Endothelial cell of umbilical vein (primary cell): ENCODE data around the gene ITGB3. TPM values are rescaled to one million over a fixed set of nuclear protein-coding genes. Genes with fewer than 3 reads are reported as not detected.

Experiments used
- BruUV-seq: library from RNA; stranded (reverse); fragments of 400-500 nt; replicated peaks from 2 replicates; lab custom pipeline; 2021; lab: Mats Ljungman, UMichigan
- CTCF ChIA-PET: fragments of 300-600, 350-600 bp; sonication (Branson Sonifier 250); formaldehyde crosslinking; loops from one replicate; lab custom pipeline; 2021; ENCODE audit warnings: antibody characterized with exemption, inconsistent platforms; lab: Charles Lee
- POLR2A ChIA-PET: fragments of 300-600, 350-600 bp; sonication (Branson Sonifier 250); formaldehyde crosslinking; loops from one replicate; lab custom pipeline; 2021; ENCODE audit warnings: antibody characterized with exemption, inconsistent platforms; lab: Charles Lee
- DNase-seq: peaks from one replicate; pipeline ENCODE4 v3.0.0-alpha.2; 2011; ENCODE audit warnings: low read depth, low spot score
- FAIRE-seq: peaks from 2 replicates; lab custom pipeline; 2011; peaks lifted over from hg19 to GRCh38; lab: Jason Lieb, UNC
- H2AFZ ChIP-seq: 2 replicates; pipeline ENCODE4 v1.6.0; 2012; ENCODE audit warnings: low read depth, low read length, control low read depth, inconsistent platforms
- H3K27ac ChIP-seq: 2 replicates; pipeline ENCODE4 v1.5.1; 2011; ENCODE audit warnings: low read depth, mild to moderate bottlenecking, control low read depth, low read length, moderate library complexity; ENCODE audit not compliant: insufficient read depth
- H3K27me3 ChIP-seq, 2 experiments: 2 replicates each; pipeline versions ENCODE4 v1.6.0 to v1.6.1; 2011; ENCODE audit warnings: low read length in 2 of 2, mixed read lengths in 1 of 2; ENCODE audit not compliant: control insufficient read depth in 2 of 2, insufficient read depth in 2 of 2
- H3K36me3 ChIP-seq, 2 experiments: 2 replicates in 1 of 2; 3 replicates in 1 of 2; pipeline ENCODE4 v1.5.1; 2011; ENCODE audit warnings: low read length in 2 of 2, mild to moderate bottlenecking in 1 of 2, moderate library complexity in 1 of 2; ENCODE audit not compliant: control insufficient read depth in 2 of 2, insufficient read depth in 2 of 2; ENCODE audit errors: extremely low read depth in 1 of 2
- H3K4me1 ChIP-seq: 3 replicates; pipeline ENCODE4 v1.5.1; 2011; ENCODE audit warnings: mild to moderate bottlenecking, low read length; ENCODE audit not compliant: control insufficient read depth, insufficient read depth; ENCODE audit errors: extremely low read depth
- H3K4me2 ChIP-seq: 2 replicates; pipeline ENCODE4 v1.6.1; 2011; ENCODE audit warnings: low read length, control low read depth, mixed read lengths; ENCODE audit not compliant: insufficient read depth
- H3K4me3 ChIP-seq, 3 experiments: fragments of 200-600 bp in 1 of 3; sonication (generic), shearing (Covaris generic) in 1 of 3; replicated peaks in 1 of 3; 2 replicates each; pipeline ENCODE4 v1.5.1; 2011 to 2016; ENCODE audit warnings: control low read depth in 3 of 3, low read length in 3 of 3, mild to moderate bottlenecking in 2 of 3, inconsistent platforms in 1 of 3, low read depth in 1 of 3, moderate library complexity in 1 of 3; ENCODE audit not compliant: insufficient read depth in 1 of 3
- H3K79me2 ChIP-seq: 2 replicates; pipeline ENCODE4 v1.6.0; 2012; ENCODE audit warnings: low read length, inconsistent platforms; ENCODE audit not compliant: control insufficient read depth, insufficient read depth
- H3K9ac ChIP-seq: replicated peaks from 2 replicates; pipeline ENCODE3; 2011; ENCODE audit warnings: low read length, control low read depth; ENCODE audit not compliant: insufficient read depth; ENCODE audit errors: extremely low read depth
- H3K9me1 ChIP-seq: replicated peaks from 3 replicates; pipeline ENCODE4 v1.6.0; 2011; ENCODE audit warnings: mild to moderate bottlenecking, low read length; ENCODE audit not compliant: control insufficient read depth, insufficient read depth; ENCODE audit errors: extremely low read depth
- H3K9me3 ChIP-seq: replicated peaks from 2 replicates; pipeline ENCODE4 v1.5.1; 2012; ENCODE audit warnings: low read length, inconsistent platforms; ENCODE audit not compliant: control insufficient read depth, insufficient read depth
- H4K20me1 ChIP-seq: replicated peaks from 2 replicates; pipeline ENCODE3; 2011; ENCODE audit warnings: mild to moderate bottlenecking, low read length; ENCODE audit not compliant: control insufficient read depth, insufficient read depth; ENCODE audit errors: extremely low read depth
- CTCF ChIP-seq, 2 donors: IDR thresholded peaks; 1 replicate in 1 of 2; 2 replicates in 1 of 2; pipeline ENCODE4 v1.5.1; 2011; ENCODE audit warnings: low read length in 2 of 2, mild to moderate bottlenecking in 2 of 2, moderate library complexity in 2 of 2, control low read depth in 1 of 2, inconsistent platforms in 1 of 2, low read depth in 1 of 2; ENCODE audit not compliant: insufficient read depth in 1 of 2; ENCODE audit errors: extremely low read depth in 1 of 2
- EZH2 ChIP-seq: IDR thresholded peaks from 2 replicates; pipeline ENCODE4 v1.6.1; 2012; ENCODE audit warnings: borderline replicate concordance, low read depth, mild to moderate bottlenecking, moderate library complexity, low read length, inconsistent platforms; ENCODE audit not compliant: severe bottlenecking
- FOS ChIP-seq: IDR thresholded peaks from 2 replicates; pipeline ENCODE4 v1.6.1; 2011; ENCODE audit warnings: mild to moderate bottlenecking, low read length, moderate library complexity, borderline replicate concordance; ENCODE audit not compliant: insufficient read depth
- GATA2 ChIP-seq: IDR thresholded peaks from 2 replicates; pipeline ENCODE4 v1.7.0; 2011; ENCODE audit warnings: low read depth, mild to moderate bottlenecking, moderate library complexity, mixed read lengths, low read length; ENCODE audit not compliant: insufficient read length, insufficient read depth
- JUN ChIP-seq: IDR thresholded peaks from 2 replicates; pipeline ENCODE4 v1.6.1; 2011; ENCODE audit warnings: borderline replicate concordance, low read depth; ENCODE audit not compliant: insufficient read length, insufficient read depth
- MYC ChIP-seq: IDR thresholded peaks from one replicate; pipeline ENCODE4 v1.6.1; 2011; ENCODE audit warnings: mild to moderate bottlenecking, low read depth, low read length
- POLR2A ChIP-seq: IDR thresholded peaks from 2 replicates; pipeline ENCODE4 v1.6.1; 2012; ENCODE audit warnings: low read depth, mild to moderate bottlenecking, control low read depth, low read length
- POLR2AphosphoS5 ChIP-seq: IDR thresholded peaks from 2 replicates; pipeline ENCODE4 v1.6.1; 2012; ENCODE audit warnings: low read depth, mild to moderate bottlenecking, control low read depth, low read length, moderate library complexity; ENCODE audit not compliant: insufficient read depth
- dilution Hi-C: fragments of 300-500 bp; cut with MboI; formaldehyde crosslinking; loops from one replicate; pipeline ENCODE4 v1.15.0; 2019; ENCODE audit warnings: low sequenced_read_pairs; ENCODE audit not compliant: extremely low pct_ligation_motif_present
- intact Hi-C: fragments of 100-400 bp; cut with micrococcal nuclease; formaldehyde crosslinking; loops from one replicate; pipeline ENCODE4 v1.10.0; 2022
- polyA plus RNA-seq, 4 experiments: library from polyadenylated mRNA; depleted of rRNA in 3 of 4; stranded (reverse) in 3 of 4; unstranded in 1 of 4; fragments of >200 nt; gene quantifications; 2 replicates each; pipeline versions ENCODE4 v1.2.1 to v1.2.3, GENCODE V29; 2011 to 2012; ENCODE audit warnings: missing spikeins in 1 of 4
- total RNA-seq: library from RNA; stranded (reverse); gene quantifications from 2 replicates; pipeline ENCODE4 v1.2.3, GENCODE V29; 2021
- TF ChIP-seq, protein P1 (sequence below): IDR thresholded peaks from 2 replicates; pipeline ENCODE4 v1.6.1; 2011; ENCODE audit not compliant: insufficient read depth, insufficient read length

Gene ITGB3
- total and polyA plus RNA-seq, 2 donors (not counting 3 experiments of a cell fraction or from before 2014, with no cell fraction given), result 55.8 to 60.0 TPM

DNA sequence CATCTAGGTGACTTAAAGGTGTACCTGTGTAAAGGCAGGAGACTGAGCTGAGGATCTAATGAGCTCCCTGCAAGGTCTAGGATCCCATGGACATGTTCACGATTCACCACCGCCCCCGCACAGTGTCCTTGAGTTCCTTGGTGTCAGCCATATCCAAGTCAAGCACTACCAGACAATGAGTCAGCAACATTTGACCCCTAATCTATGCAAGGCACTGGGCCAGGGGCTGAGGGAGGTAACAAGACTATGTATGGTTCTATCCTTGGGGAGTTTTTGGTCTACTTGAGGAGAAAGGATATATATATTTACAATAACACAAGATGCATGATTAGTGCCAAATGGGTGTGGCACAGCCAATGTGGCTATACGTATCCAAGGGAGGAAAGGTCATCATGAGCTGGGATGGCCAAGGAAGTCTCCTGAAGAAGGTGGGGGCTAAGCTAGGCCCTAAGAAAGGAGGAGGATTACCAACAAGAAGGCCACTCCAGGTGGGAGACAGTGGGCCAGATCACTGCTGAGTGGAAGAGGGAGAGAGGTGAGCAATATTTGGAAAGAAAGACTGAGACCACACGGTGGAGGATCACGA lies 35.0 kb downstream of the ITGB3 start:
- Histone ChIP-seq H4K20me1 (no peaks in the 10 kb centered on the region), H3K4me3 (no peak overlapping the region), H3K4me1 (no peaks in the 10 kb centered on the region), H3K79me2 (no peaks in the 10 kb centered on the region), H3K36me3 (peaks cover 3 to 43% of the 10 kb centered on the region in 2 experiments), H3K9me1 (no peaks in the 10 kb centered on the region), H3K27ac (no peak overlapping the region), H3K9ac (no peak overlapping the region), H3K9me3 (no peaks in the 10 kb centered on the region), H3K4me2 (no peak overlapping the region), H2AFZ (no peak overlapping the region), H3K27me3 (no peaks in the 10 kb centered on the region)
- DNase-seq (no peak), FAIRE-seq (no peak)
- intact Hi-C loops, result no loop called here
- BruUV-seq, result no TSS peak
- ChIA-PET CTCF (interaction anchor here (0.6 to 0.8 kb wide), 2 partner anchors 22 to 45 kb away, joined by 3 read pairs; no protein-coding TSS in a partner anchor), POLR2A (no interaction called here)
- TF ChIP-seq POLR2AphosphoS5, result no peak
- dilution Hi-C loops, result no loop called here

DNA sequence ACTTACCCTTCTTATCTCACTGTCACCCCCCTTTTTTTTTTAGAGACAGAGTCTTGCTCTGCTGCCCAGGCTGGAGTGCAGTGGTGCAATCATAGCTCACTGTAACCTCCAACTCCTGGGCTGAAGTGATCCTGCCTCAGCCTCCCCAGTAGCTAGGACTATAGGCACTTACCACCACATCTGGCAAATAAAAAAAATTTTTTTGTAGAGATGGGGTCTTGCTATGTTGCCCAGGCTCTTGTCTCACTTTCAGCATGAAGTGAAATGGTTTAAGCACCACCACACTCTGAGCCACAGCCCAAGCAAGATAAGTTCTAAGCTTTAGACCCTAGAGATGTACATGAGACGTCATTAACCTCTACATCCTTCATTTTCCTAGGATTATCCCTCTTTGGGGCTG lies 35.7 kb downstream of the ITGB3 start:
- no peak for TF ChIP-seq CTCF (IDR thresholded peaks at IDR 0.05; ENCODE audit: extremely low read depth in 1 of 2, insufficient read depth in 1 of 2, low read depth in 1 of 2, low read length in 2 of 2)
- TF ChIP-seq JUN, result no peak
- no peak for TF ChIP-seq POLR2A
- no peak for TF ChIP-seq GATA2
- TF ChIP-seq EZH2, result no peak
- TF ChIP-seq, protein P1, sequence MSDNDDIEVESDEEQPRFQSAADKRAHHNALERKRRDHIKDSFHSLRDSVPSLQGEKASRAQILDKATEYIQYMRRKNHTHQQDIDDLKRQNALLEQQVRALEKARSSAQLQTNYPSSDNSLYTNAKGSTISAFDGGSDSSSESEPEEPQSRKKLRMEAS, result no peak
- TF ChIP-seq MYC, result no peak
- TF ChIP-seq POLR2AphosphoS5, result no peak
- TF ChIP-seq FOS, result no peak
- Histone ChIP-seq H3K9me1 (no peaks in the 10 kb centered on the region), H2AFZ (no peak overlapping the region), H3K9me3 (no peaks in the 10 kb centered on the region), H3K4me1 (peaks cover 7% of the 10 kb centered on the region), H3K27ac (no peak overlapping the region), H3K36me3 (peaks cover 2 to 43% of the 10 kb centered on the region in 2 experiments), H4K20me1 (no peaks in the 10 kb centered on the region), H3K27me3 (no peaks in the 10 kb centered on the region), H3K4me2 (no peak overlapping the region), H3K79me2 (no peaks in the 10 kb centered on the region), H3K9ac (no peak overlapping the region), H3K4me3 (no peak overlapping the region)
- dilution Hi-C loops (no loop called here), intact Hi-C loops (no loop called here)
- DNase-seq (no peak), FAIRE-seq (no peak)
- ChIA-PET POLR2A (interaction anchor here (0.5 to 0.7 kb wide), 2 partner anchors 30 to 40 kb away, joined by 3 to 4 read pairs; no protein-coding TSS in a partner anchor), CTCF (interaction anchor here (1.0 kb wide), 1 partner anchor 12 kb away, joined by 3 read pairs; no protein-coding TSS in a partner anchor)
- no TSS peak for BruUV-seq
